ENCODE data around the gene RPS6KA3. TPM values are rescaled to one million over a fixed set of nuclear protein-coding genes. Genes with fewer than 3 reads are reported as not detected.
"Not testable (repeated sequence)": the region's sequence is repeated elsewhere in the genome, so short reads cannot be mapped to it uniquely, and the experiment has no call there.

The RPS6KA3 gene
- total RNA-seq, 4 donors from 2014 or later, result 53.1 to 91.0 (median 66.0) TPM

DNA sequence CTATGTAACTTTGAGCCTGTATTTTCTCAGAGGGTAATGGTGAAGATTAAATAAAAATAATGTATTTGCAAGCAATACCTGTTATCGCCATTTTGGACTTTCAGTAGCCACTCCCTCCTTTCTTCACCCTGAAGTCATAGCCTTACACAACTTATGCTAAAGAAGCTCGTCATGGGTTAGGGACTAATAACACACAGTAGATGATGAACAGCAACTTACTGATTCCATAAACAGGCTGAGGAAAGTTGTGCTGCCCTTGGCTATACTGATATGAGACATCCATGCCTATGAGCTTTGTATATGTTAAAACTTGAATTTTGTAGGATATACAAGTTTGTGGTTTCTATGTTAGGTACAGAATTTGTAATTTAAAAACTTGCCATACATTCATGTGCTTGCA is 93.4 kb downstream of the RPS6KA3 start:
- intact Hi-C loops (cut with DNase I; ENCODE audit: low total_unique reads) (no loop called here), in situ Hi-C loops (cut with MboI; ENCODE audit: low sequenced_read_pairs in 4 of 4) (no loop called here)
- TF ChIP-seq POLR2A (IDR thresholded peaks at IDR 0.05), result no peak
- TF ChIP-seq, protein P1, sequence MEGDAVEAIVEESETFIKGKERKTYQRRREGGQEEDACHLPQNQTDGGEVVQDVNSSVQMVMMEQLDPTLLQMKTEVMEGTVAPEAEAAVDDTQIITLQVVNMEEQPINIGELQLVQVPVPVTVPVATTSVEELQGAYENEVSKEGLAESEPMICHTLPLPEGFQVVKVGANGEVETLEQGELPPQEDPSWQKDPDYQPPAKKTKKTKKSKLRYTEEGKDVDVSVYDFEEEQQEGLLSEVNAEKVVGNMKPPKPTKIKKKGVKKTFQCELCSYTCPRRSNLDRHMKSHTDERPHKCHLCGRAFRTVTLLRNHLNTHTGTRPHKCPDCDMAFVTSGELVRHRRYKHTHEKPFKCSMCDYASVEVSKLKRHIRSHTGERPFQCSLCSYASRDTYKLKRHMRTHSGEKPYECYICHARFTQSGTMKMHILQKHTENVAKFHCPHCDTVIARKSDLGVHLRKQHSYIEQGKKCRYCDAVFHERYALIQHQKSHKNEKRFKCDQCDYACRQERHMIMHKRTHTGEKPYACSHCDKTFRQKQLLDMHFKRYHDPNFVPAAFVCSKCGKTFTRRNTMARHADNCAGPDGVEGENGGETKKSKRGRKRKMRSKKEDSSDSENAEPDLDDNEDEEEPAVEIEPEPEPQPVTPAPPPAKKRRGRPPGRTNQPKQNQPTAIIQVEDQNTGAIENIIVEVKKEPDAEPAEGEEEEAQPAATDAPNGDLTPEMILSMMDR (IDR thresholded peaks at IDR 0.05 in 4 of 5, conservative IDR thresholded peaks at IDR 0.05 in 1 of 5), result no peak
- peaks cover 0 to 3% (median 0%) of the 10 kb centered on the region in 3 donors for H3K27me3 ChIP-seq
- H3K4me1 ChIP-seq, result no peaks in the 10 kb centered on the region
- no peak overlapping the region for H3K4me3 ChIP-seq
- ATAC-seq (no peak), DNase-seq (no peak)
- no peak overlapping the region for H3K27ac ChIP-seq
- H3K36me3 ChIP-seq, result peaks cover 0 to 40% of the 10 kb centered on the region in 2 donors
- no peaks in the 10 kb centered on the region for H3K9me3 ChIP-seq

DNA sequence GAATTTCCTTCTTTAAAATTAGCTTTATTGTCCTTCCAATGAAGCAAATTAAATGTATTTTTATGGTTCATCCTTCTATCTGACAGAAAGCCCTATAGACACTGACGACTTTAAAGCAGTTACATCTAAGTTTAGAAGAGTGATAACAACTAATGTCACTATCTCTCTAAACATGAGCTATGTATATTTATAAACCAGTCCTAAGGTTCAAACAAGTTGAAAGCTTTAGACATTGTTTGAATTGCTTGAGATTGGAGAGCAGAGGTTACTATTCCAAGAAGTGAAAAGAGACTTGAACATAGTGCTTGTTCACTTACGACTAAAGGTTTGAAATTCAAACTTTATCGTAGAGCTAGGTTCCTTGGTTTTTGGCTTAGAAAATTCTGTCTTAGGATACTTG is 94.8 kb downstream of the RPS6KA3 start:
- H3K27me3 ChIP-seq, result peaks cover 0 to 3% (median 0%) of the 10 kb centered on the region in 3 donors
- no peak overlapping the region for H3K4me3 ChIP-seq
- DNase-seq, result no peak
- intact Hi-C loops (cut with DNase I; ENCODE audit: low total_unique reads), result no loop called here
- H3K27ac ChIP-seq, result no peak overlapping the region
- no peaks in the 10 kb centered on the region for H3K4me1 ChIP-seq
- H3K36me3 ChIP-seq, result peaks cover 0 to 40% of the 10 kb centered on the region in 2 donors
- no peak for ATAC-seq
- no peak for TF ChIP-seq POLR2A (IDR thresholded peaks at IDR 0.05)
- TF ChIP-seq, protein P1 (IDR thresholded peaks at IDR 0.05 in 4 of 5, conservative IDR thresholded peaks at IDR 0.05 in 1 of 5), result no peak
- no peaks in the 10 kb centered on the region for H3K9me3 ChIP-seq
- in situ Hi-C loops (cut with MboI; ENCODE audit: low sequenced_read_pairs in 4 of 4), result no loop called here

DNA sequence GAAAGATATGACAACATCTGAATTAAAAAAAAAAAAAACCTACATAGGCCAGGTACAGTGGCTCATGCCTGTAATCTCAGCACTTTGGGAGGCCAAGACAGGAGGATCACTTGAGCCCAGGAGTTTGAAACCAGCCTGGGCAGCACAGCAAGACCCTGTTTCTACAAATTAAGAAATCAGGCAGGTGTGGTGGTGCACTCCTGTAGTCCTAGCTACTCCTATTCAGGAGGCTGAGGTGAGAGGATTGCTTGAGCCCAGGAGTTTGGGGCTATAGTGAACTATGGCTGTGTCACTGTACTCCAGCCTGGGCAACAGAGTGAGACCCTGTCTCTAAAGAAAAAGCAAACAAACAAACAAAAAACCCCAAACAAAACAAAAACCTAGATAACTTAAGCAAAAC is 104.2 kb downstream of the RPS6KA3 start:
- H3K4me3 ChIP-seq; H3K27ac ChIP-seq; H3K4me1 ChIP-seq; DNase-seq; in situ Hi-C loops (cut with MboI; ENCODE audit: low sequenced_read_pairs in 4 of 4); ATAC-seq; intact Hi-C loops (cut with DNase I; ENCODE audit: low total_unique reads); H3K9me3 ChIP-seq; H3K27me3 ChIP-seq: not testable (repeated sequence)
- peaks cover 0 to 24% of the 10 kb centered on the region in 2 donors for H3K36me3 ChIP-seq

DNA sequence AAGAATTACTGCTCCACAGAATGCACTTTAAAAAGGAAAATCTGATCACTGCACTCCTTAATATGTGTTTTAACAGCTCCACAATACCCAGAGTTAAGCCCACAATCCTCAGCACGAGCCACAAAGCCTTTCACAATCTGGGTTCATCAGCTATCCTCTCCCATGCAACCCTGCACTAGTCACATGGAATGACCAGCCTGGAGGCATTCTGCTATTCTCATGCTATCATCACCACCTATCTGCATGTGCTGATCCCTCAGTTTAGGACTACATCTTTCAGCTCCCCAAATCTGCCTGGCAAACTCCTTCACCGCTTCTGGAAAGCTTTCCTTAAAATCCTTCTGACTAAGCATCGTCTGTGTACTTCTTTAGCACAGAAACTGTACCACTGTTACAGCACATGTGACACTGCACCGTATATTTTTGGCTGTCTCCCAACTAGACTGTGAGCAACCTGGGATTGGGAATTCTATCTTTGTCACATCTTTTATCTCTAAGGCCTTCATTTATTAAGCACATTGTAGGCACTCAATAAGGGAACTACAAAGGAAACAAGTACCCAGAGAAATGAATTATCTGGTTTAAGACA is 106.8 kb downstream of the RPS6KA3 start:
- no peaks in the 10 kb centered on the region for H3K4me1 ChIP-seq
- ATAC-seq (no peak), DNase-seq (no peak)
- in situ Hi-C loops (cut with MboI; ENCODE audit: low sequenced_read_pairs in 4 of 4) (no loop called here), intact Hi-C loops (cut with DNase I; ENCODE audit: low total_unique reads) (no loop called here)
- TF ChIP-seq POLR2A (IDR thresholded peaks at IDR 0.05), result no peak
- TF ChIP-seq, protein P1 (IDR thresholded peaks at IDR 0.05 in 4 of 5, conservative IDR thresholded peaks at IDR 0.05 in 1 of 5), result no peak
- H3K27me3 ChIP-seq, result no peaks in the 10 kb centered on the region
- H3K9me3 ChIP-seq, result no peaks in the 10 kb centered on the region
- peaks cover 0 to 44% of the 10 kb centered on the region in 2 donors for H3K36me3 ChIP-seq
- no peak overlapping the region for H3K27ac ChIP-seq
- no peak overlapping the region for H3K4me3 ChIP-seq

DNA sequence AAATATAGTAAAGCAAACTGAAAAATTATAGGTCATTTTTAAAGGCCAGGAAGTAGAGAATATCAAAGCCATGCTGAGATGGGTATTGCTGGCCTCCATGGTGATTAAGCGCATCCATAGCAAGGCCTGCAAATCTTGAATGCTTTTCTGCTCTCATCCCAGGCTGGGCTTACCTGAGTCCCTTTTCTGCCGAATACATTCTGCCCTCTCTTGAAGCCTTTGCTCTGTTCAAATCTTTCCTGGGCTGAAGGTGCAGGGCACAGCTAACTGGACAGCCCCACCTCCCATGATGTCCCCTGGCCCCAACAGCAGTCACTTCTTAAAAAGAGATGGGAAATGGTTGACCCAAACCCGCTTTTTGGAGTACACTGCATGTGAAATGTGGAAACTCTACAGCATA is 115.0 kb downstream of the RPS6KA3 start:
- Histone ChIP-seq H3K36me3 (peaks cover 0 to 19% of the 10 kb centered on the region in 2 donors), H3K27ac (no peak overlapping the region), H3K4me1 (no peaks in the 10 kb centered on the region), H3K27me3 (no peaks in the 10 kb centered on the region), H3K4me3 (no peak overlapping the region), H3K9me3 (no peaks in the 10 kb centered on the region)
- no peak for TF ChIP-seq POLR2A (IDR thresholded peaks at IDR 0.05)
- TF ChIP-seq, protein P1 (IDR thresholded peaks at IDR 0.05 in 4 of 5, conservative IDR thresholded peaks at IDR 0.05 in 1 of 5), result no peak
- intact Hi-C loops (cut with DNase I; ENCODE audit: low total_unique reads), result no loop called here
- ATAC-seq (no peak), DNase-seq (no peak)
- in situ Hi-C loops (cut with MboI; ENCODE audit: low sequenced_read_pairs in 4 of 4), result no loop called here
